Measurements from ENCODE around the gene LARP6.

DNA sequence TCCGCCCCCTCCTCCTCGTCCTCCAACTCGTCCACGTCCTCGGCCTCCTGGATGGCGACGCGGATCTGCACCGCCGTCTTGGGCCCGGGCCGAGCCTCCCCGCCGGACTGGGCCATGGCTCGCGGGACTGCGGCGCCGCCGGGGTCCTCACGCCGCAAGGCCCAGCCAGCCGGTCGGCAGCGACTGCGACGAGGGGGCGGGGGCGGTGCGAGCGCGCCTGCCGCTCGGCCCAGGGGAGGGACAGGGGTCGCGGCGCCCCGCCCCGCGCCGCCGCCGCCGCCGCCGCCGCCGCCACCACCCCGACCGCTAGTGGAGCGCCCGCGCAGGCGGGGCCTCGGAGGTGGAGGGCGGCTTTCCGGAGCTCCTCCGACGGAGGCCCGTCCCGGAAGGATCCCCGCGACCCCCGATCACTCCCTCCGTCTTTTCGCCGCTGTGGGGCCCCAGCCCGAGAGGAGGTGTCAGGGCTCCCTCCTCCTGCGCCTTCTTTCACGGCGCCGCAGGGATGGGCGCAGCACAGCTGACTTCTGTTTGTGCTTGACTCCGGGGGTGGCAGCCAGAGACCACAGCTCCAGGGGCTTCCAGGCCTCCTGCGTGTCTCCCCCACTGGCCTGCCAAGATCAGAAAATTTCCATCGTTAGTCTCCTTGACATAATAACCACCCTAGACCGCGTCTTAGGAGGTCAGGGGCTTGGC, at the start of gene LARP6:
- TF ChIP-seq, protein P1, sequence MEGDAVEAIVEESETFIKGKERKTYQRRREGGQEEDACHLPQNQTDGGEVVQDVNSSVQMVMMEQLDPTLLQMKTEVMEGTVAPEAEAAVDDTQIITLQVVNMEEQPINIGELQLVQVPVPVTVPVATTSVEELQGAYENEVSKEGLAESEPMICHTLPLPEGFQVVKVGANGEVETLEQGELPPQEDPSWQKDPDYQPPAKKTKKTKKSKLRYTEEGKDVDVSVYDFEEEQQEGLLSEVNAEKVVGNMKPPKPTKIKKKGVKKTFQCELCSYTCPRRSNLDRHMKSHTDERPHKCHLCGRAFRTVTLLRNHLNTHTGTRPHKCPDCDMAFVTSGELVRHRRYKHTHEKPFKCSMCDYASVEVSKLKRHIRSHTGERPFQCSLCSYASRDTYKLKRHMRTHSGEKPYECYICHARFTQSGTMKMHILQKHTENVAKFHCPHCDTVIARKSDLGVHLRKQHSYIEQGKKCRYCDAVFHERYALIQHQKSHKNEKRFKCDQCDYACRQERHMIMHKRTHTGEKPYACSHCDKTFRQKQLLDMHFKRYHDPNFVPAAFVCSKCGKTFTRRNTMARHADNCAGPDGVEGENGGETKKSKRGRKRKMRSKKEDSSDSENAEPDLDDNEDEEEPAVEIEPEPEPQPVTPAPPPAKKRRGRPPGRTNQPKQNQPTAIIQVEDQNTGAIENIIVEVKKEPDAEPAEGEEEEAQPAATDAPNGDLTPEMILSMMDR (IDR thresholded peaks at IDR 0.05) = no peak
- TF ChIP-seq POLR2A (IDR thresholded peaks at IDR 0.05; ENCODE audit: low read depth) (peak; percentile 34), EP300 (IDR thresholded peaks at IDR 0.05) (no peak)

Data from esophagus muscularis mucosa (tissue), 4 donors.